Naive B cell (primary cell): ENCODE data around the gene PINLYP. TPM values are rescaled to one million over a fixed set of nuclear protein-coding genes. Genes with fewer than 3 reads are reported as not detected.
A peak's percentile ranks its signal among the peaks of the same experiment; 100 is the strongest.
"Not testable (repeated sequence)": the region's sequence is repeated elsewhere in the genome, so short reads cannot be mapped to it uniquely, and the experiment has no call there.

Source experiments
- ATAC-seq, 2 donors: fragments of 150-1000 bp; cut with Tn5 transposase; 2 replicates each; pipeline ENCODE4 v1.10.0; 2021; ENCODE audit warnings: low read depth in 2 of 2, mild to moderate bottlenecking in 2 of 2, moderate library complexity in 2 of 2
- DNase-seq: peaks from one replicate; pipeline ENCODE4 v3.0.0; 2022
- H3K27ac Mint-ChIP-seq, 6 donors: one replicate each; pipeline ENCODE4 v1.8.0; 2020 to 2022; ENCODE audit warnings: mild to moderate bottlenecking in 6 of 6, mixed read lengths in 6 of 6, moderate library complexity in 5 of 6, inconsistent platforms in 2 of 6
- H3K27me3 Mint-ChIP-seq, 3 donors: one replicate each; pipeline ENCODE4 v1.8.0; 2021 to 2022; ENCODE audit warnings: mixed read lengths in 3 of 3, mild to moderate bottlenecking in 1 of 3
- H3K36me3 Mint-ChIP-seq, 2 donors: one replicate each; pipeline ENCODE4 v1.8.0; 2020 to 2022; ENCODE audit warnings: mixed read lengths in 2 of 2, inconsistent platforms in 1 of 2, mild to moderate bottlenecking in 1 of 2
- H3K4me1 Mint-ChIP-seq, 3 donors: one replicate each; pipeline ENCODE4 v1.8.0; 2020 to 2022; ENCODE audit warnings: mixed read lengths in 3 of 3, inconsistent platforms in 1 of 3, mild to moderate bottlenecking in 1 of 3, moderate library complexity in 1 of 3
- H3K4me3 Mint-ChIP-seq, 8 donors: one replicate each; pipeline ENCODE4 v1.8.0; 2020 to 2022; ENCODE audit warnings: mild to moderate bottlenecking in 8 of 8, mixed read lengths in 8 of 8, moderate library complexity in 8 of 8, inconsistent platforms in 2 of 8
- H3K9me3 Mint-ChIP-seq, 7 donors: one replicate each; pipeline ENCODE4 v1.8.0; 2020 to 2022; ENCODE audit warnings: mixed read lengths in 7 of 7, mild to moderate bottlenecking in 5 of 7, inconsistent platforms in 2 of 7, moderate library complexity in 1 of 7
- polyA plus RNA-seq, 6 donors: library from polyadenylated mRNA; unstranded; fragments of 300-500 nt; fragmentation: Illumina TruSeq; gene quantifications; one replicate each; pipeline ENCODE4 v1.2.3, GENCODE V29; 2021; ENCODE audit warnings: low read depth in 6 of 6

Gene PINLYP
- polyA plus RNA-seq, 6 donors from 2014 or later, result 1.1 to 2.6 (median 2.0) TPM; not detected in 1

DNA sequence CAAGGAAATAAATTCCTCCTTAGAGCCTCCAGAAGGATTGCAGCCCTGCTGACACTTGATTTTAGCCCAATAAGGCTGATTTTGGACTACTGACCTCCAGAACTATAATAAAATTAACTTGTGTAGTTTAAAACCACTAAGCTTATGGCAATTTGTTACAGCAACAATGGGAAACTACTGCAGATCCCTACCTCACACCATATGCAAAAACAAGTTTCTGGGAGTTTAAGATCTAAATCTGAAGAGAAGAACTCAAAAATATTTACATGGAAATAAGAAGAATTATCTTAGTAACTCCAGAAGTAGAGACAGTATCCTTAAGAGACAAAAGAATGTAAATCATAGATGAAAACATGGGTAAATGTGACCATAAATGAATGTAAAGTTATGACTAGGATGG is 36.7 kb upstream of the PINLYP start:
- DNase-seq, result no peak
- H3K9me3 Mint-ChIP-seq, result peaks cover 0 to 10% (median 5%) of the 10 kb centered on the region in 7 donors
- H3K4me3 Mint-ChIP-seq, result no peak overlapping the region
- H3K4me1 Mint-ChIP-seq, result peaks cover 4 to 11% (median 4%) of the 10 kb centered on the region in 3 donors
- H3K27me3 Mint-ChIP-seq, result no peaks in the 10 kb centered on the region
- peaks cover 26% of the 10 kb centered on the region in 2 donors for H3K36me3 Mint-ChIP-seq
- H3K27ac Mint-ChIP-seq, result no peak overlapping the region
- no peak for ATAC-seq

DNA sequence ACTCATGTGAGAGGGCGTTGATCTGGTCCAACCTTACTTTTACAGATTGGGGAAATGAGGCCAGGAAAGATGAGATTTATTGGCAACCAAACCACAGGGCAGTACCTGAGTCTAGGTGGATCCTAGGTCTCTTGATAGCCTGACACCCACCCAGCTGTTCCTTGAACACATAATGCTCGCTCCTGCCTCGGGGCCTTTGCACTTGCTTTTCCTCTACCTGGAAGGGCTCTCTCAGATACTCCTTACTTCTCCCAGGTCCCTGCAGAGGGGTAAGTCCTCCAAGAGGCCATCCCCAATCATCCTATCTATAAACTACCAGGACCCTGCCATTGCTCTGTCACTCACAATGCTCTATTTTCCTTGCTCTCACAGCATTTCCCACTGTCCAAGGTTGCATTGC is 35.2 kb upstream of the PINLYP start:
- peak overlapping the region in 1 of 6 donors; percentile 85 for H3K27ac Mint-ChIP-seq
- ATAC-seq (no peak), DNase-seq (no peak)
- peaks cover 26 to 32% of the 10 kb centered on the region in 2 donors for H3K36me3 Mint-ChIP-seq
- H3K9me3 Mint-ChIP-seq, result peaks cover 0 to 10% (median 5%) of the 10 kb centered on the region in 7 donors
- peaks cover 2 to 3% (median 3%) of the 10 kb centered on the region in 3 donors for H3K4me1 Mint-ChIP-seq
- H3K4me3 Mint-ChIP-seq, result no peak overlapping the region
- H3K27me3 Mint-ChIP-seq, result no peaks in the 10 kb centered on the region

DNA sequence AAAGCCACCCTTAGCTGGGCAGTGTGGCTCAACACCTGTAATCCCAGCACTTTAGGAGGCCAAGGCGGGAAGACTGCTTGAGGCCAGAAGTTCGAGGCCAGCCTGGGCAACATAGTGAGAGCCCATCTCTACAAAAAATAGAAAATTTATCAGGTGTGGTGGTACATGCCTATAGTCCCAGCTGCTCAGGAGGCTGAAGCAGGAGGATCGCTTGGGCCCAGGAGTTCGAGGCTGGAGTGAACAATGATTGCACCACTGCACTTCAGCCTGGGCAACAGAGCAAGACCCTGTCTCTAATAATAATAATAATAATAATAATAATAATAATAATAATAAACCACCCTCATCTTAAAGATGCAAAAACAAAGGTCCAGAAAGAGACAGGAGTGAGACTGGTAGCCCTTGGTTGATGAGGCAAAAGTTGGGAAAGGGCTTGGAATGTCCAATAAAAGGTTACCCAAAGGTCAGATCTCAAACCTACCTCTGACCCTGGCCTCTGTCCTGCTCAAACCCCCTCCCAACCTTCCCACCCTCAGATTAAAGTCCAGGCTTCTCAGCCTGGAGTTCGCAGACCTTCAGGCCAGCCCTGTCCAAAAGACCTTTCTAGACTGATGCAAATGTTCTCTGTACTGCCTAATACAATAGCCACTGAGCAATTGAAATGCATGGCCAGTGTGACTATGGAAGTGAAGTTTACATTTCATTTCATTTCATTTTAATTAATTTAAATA is 33.5 kb upstream of the PINLYP start:
- DNase-seq (no peak), ATAC-seq (no peak)
- Mint-ChIP-seq H3K27me3 (no peaks in the 10 kb centered on the region), H3K4me3 (no peak overlapping the region), H3K36me3 (peaks cover 26 to 34% of the 10 kb centered on the region in 2 donors), H3K4me1 (peaks cover 0 to 2% (median 0%) of the 10 kb centered on the region in 3 donors), H3K27ac (no peak overlapping the region), H3K9me3 (peaks cover 0 to 10% (median 5%) of the 10 kb centered on the region in 7 donors)

DNA sequence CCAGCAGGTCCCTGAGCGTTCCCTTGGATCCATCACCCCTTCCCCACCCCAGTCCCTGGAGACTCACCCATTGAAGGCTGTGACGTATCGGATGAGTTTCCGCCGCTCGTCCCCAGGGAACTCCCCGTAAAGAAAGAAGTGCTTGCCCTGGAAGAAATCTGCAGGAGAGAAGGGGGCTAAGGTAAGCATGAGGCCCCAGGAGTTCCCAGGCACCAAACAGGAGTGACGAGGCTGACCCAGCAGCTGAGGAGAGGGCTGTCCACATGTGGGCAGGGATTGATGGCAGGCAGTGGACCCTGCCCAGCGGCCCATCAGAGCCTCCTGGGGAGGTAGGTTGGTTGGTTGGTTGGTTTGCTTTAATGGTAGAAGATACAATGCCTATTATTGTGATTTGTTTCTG is 31.5 kb upstream of the PINLYP start:
- Mint-ChIP-seq H3K4me3 (no peak overlapping the region), H3K36me3 (peaks cover 17 to 25% of the 10 kb centered on the region in 2 donors), H3K27me3 (no peaks in the 10 kb centered on the region), H3K9me3 (peaks cover 0 to 4% (median 3%) of the 10 kb centered on the region in 7 donors), H3K4me1 (peaks cover 0 to 2% (median 0%) of the 10 kb centered on the region in 3 donors), H3K27ac (no peak overlapping the region)
- ATAC-seq, result no peak
- no peak for DNase-seq

DNA sequence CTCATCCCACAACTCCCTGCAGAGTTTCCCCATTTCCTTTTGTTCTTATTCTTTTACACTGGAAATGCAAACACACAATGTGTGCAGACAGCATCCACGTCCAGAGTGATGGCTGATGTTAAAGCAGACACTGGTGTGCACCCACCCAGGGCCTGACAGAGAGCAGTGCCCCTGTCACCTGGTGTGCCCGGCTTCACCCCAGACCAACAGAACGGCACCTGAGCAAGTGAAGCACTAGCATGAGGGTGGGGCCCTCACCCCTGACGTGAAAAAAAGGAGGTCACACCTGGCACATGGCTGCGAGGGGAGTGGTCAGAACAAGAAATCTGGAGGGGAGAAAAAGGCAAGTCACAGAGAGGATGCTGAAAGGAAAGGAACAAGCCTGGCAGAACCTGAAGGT is 30.3 kb upstream of the PINLYP start:
- peak overlapping the region in 3 of 6 donors; percentile 60 to 97 (median 82) for H3K27ac Mint-ChIP-seq
- H3K4me1 Mint-ChIP-seq, result no peaks in the 10 kb centered on the region
- ATAC-seq (no peak), DNase-seq (no peak)
- H3K9me3 Mint-ChIP-seq, result no peaks in the 10 kb centered on the region
- peaks cover 9 to 20% of the 10 kb centered on the region in 2 donors for H3K36me3 Mint-ChIP-seq
- H3K4me3 Mint-ChIP-seq, result no peak overlapping the region
- H3K27me3 Mint-ChIP-seq, result no peaks in the 10 kb centered on the region

DNA sequence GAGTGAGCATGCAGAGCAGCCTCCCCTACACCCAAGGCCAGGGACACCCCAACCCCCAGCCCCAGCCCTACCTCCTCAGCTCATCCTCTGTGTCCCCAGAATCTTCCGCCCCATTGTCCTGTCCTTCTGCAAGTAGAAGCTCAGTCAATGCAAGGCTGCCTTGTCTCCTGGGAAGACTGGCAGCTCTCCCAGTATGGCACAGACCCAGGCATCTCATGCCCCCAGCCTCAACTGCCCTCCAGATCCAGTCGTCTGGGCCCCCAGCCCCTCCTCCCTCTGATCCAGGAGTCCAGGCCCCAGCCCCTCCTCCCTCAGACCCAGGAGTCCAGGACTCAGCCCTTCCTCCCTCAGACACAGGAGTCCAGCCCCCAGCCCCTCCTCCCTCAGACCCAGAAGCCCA is 29.6 kb upstream of the PINLYP start:
- no peaks in the 10 kb centered on the region for H3K9me3 Mint-ChIP-seq
- peak overlapping the region in 2 of 6 donors; percentile 60 to 97 for H3K27ac Mint-ChIP-seq
- no peaks in the 10 kb centered on the region for H3K4me1 Mint-ChIP-seq
- H3K4me3 Mint-ChIP-seq, result no peak overlapping the region
- peaks cover 5 to 21% of the 10 kb centered on the region in 2 donors for H3K36me3 Mint-ChIP-seq
- DNase-seq, result no peak
- no peak for ATAC-seq
- no peaks in the 10 kb centered on the region for H3K27me3 Mint-ChIP-seq

DNA sequence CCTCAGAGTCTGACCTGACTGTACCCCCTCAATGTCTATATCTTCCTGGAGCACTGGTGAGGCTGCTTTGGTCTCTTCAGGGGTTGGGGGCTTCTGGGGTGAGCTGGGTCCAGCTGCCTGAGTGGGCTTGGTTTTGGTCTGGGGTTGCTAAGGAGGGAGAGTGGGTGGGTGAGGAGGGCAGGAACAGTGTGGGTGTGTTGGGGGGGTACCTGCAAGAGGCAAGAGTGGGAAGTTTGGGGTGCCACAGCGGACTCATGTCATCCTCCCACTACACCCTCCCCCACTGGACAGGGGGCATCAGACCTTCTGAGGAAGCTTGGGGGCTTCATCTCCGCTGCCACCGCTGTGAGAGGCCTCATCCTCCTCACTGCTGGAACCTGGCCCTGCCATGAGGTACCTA is 29.0 kb upstream of the PINLYP start:
- H3K27me3 Mint-ChIP-seq, result no peaks in the 10 kb centered on the region
- H3K9me3 Mint-ChIP-seq, result no peaks in the 10 kb centered on the region
- no peak for DNase-seq

DNA sequence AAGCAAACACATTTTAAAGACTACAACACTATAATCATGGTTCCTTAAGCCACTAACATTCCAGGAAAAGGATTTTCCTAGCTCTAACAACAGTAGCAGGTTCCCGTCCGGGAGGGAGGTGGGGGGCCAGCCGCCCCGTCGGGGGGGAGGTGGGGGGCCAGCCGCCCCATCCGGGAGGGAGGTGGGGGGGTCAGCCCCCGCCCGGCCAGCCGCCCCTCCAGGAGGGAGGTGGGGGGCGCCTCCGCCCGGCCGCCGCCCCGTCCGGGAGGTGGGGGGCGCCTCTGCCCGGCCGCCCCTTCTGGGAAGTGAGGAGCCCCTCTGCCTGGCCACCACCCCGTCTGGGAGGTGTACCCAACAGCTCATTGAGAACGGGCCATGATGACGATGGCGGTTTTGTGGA is 27.7 kb upstream of the PINLYP start:
- not testable (repeated sequence) for ATAC-seq, DNase-seq, H3K4me1 Mint-ChIP-seq, H3K4me3 Mint-ChIP-seq, H3K9me3 Mint-ChIP-seq, H3K27me3 Mint-ChIP-seq, H3K27ac Mint-ChIP-seq
- H3K36me3 Mint-ChIP-seq, result peaks cover 5 to 31% of the 10 kb centered on the region in 2 donors

More for the DNA sequence above, 29.0 kb upstream of the PINLYP start:
- no peak for ATAC-seq
- Mint-ChIP-seq H3K4me3 (no peak overlapping the region), H3K4me1 (peaks cover 0 to 4% (median 3%) of the 10 kb centered on the region in 3 donors), H3K27ac (peak overlapping the region in 1 of 6 donors; percentile 88), H3K36me3 (peaks cover 4 to 26% of the 10 kb centered on the region in 2 donors)

DNA sequence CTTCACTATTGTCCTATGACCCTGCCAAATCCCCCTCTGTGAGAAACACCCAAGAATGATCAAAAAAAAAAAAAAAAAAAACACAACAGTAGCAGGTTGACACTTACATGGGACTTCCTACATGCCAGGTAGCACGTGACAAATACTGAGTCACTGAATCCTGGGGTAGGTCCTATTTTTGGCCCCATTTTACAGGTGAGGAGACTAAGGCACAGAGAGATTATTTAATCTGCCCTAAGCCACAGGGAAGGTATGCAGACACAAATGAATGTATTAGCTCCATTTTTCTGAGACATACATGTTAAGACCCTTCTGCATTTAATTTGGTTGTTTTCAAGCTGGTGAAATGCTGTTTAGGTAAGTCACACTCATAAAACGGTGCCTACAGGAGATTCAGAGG is 26.9 kb upstream of the PINLYP start:
- no peak for ATAC-seq

DNA sequence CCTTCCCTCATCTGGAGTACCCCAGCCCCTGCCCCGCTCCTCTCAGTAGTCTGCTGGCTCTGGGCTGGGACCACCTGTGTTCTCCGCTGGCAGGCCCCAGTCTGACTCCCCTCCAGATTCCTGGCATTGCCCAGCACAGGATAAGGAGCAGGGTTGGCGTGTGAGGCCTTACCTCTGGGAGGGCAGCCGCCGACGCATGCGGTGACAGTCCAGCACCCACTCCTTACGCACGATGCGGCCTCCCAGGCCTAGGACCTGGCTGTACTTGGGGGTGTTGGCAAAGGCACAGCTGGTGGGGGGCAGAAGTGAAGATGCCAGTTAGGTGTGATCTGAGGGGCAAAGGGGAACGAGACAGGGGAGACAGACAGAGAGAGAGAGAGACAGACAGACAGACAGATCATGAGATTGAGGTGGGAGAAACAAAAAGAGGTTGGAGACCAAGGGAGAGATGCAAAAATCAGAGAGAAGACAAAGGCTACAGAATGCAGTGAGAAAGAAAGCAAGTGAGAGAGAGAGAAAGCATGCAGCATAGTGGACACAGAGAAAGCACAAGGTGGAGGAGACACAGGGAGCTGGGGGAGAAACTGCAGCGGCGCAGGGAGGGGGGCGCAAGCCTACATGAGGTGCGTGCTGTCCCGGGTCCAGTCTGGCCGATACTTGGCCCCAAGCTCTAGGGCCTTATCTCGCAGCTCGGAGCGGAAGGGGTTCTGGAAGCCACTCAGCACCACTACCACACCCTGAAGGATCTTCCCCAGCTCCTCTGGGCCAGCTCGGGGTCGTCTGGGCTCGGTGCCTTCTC is 24.0 kb upstream of the PINLYP start:
- Mint-ChIP-seq H3K27me3 (no peaks in the 10 kb centered on the region), H3K36me3 (peaks cover 10 to 22% of the 10 kb centered on the region in 2 donors), H3K4me1 (peaks cover 9 to 24% (median 16%) of the 10 kb centered on the region in 3 donors), H3K9me3 (no peaks in the 10 kb centered on the region), H3K4me3 (no peak overlapping the region), H3K27ac (peak overlapping the region in 4 of 6 donors; percentile 59 to 78 (median 72))
- ATAC-seq (no peak), DNase-seq (no peak)

More for the DNA sequence above, 26.9 kb upstream of the PINLYP start:
- no peaks in the 10 kb centered on the region for H3K9me3 Mint-ChIP-seq
- H3K36me3 Mint-ChIP-seq, result peaks cover 5 to 31% of the 10 kb centered on the region in 2 donors
- peaks cover 0 to 8% (median 6%) of the 10 kb centered on the region in 3 donors for H3K4me1 Mint-ChIP-seq
- H3K27me3 Mint-ChIP-seq, result no peaks in the 10 kb centered on the region
- DNase-seq, result no peak
- no peak overlapping the region for H3K27ac Mint-ChIP-seq
- no peak overlapping the region for H3K4me3 Mint-ChIP-seq

DNA sequence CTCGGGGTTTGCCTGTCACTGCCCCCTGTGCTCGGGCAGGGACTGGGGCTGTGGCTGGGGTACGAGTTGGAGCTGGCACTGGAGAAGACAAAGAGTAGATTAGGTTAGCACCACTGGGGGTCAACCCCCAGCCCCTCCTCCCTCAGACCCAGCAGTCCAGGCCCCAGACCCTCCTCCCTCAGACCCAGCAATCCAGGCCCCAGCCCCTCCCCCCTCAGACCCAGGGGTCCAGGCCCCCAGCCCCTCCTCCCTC is 23.5 kb upstream of the PINLYP start:
- Mint-ChIP-seq H3K27ac (peak overlapping the region in 2 of 6 donors; percentile 67 to 78), H3K27me3 (no peaks in the 10 kb centered on the region), H3K4me3 (no peak overlapping the region), H3K9me3 (no peaks in the 10 kb centered on the region), H3K36me3 (peaks cover 10 to 22% of the 10 kb centered on the region in 2 donors), H3K4me1 (peaks cover 9 to 24% (median 16%) of the 10 kb centered on the region in 3 donors)
- ATAC-seq (no peak), DNase-seq (no peak)

DNA sequence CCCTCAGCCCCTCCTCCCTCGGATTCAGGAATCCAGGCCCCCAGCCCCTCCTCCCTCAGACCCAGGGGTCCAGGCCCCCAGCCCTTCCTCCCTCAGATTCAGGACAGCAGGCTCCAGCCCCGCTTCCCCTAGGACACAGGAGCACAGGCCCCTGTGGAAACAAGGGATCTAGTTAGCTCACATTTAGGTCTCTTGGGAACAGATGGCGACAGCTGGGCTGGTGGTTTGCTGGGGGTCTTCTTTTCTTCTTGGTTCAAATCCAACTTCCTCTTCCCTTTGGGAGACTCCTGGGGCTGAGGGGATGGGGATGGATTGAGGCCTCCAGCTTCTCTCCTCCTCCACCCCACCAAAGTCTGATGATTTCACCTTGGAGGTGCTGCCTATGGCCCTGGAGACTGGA is 23.0 kb upstream of the PINLYP start:
- Mint-ChIP-seq H3K36me3 (peaks cover 10 to 22% of the 10 kb centered on the region in 2 donors), H3K27ac (peak overlapping the region in 1 of 6 donors; percentile 69), H3K4me3 (no peak overlapping the region), H3K9me3 (no peaks in the 10 kb centered on the region), H3K4me1 (peaks cover 9 to 24% (median 16%) of the 10 kb centered on the region in 3 donors), H3K27me3 (no peaks in the 10 kb centered on the region)
- no peak for ATAC-seq
- no peak for DNase-seq

DNA sequence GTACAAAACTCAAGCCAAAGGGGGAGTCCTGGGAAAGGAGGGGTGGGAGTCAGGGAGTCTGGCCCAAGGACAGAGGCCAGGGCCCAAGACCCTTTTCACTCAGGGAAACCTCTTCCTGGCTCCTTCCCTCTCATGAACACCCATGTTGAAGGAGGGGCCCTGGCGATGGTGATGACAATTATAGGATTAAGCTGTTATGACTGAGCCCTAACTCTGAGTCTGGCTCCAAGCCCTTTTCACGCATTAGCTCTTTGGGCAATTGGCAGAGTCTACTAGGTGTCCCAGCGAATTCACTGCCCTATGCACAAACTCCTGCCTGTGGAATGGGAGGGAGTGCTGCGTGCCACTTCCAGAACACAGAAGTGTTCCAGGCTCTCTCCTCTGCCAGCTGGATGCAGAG is 21.9 kb upstream of the PINLYP start:
- Mint-ChIP-seq H3K27ac (peak overlapping the region in 3 of 6 donors; percentile 38 to 64 (median 49)), H3K4me3 (peak overlapping the region in 1 of 8 donors; percentile 15), H3K4me1 (peaks cover 9 to 24% (median 16%) of the 10 kb centered on the region in 3 donors), H3K9me3 (no peaks in the 10 kb centered on the region), H3K27me3 (no peaks in the 10 kb centered on the region), H3K36me3 (peaks cover 10 to 22% of the 10 kb centered on the region in 2 donors)
- ATAC-seq, result no peak
- no peak for DNase-seq
